Renal cortex interstitium (tissue), 15 donors: Measurements from ENCODE around the gene ETV2. TPM values are rescaled to one million over a fixed set of nuclear protein-coding genes. Genes with fewer than 3 reads are reported as not detected.
"Not testable (repeated sequence)": the region's sequence is repeated elsewhere in the genome, so short reads cannot be mapped to it uniquely, and the experiment has no call there.

Experiments
- DNase-seq, 11 donors: peaks; one replicate each; pipeline ENCODE4 v3.0.0-alpha.2; 2013; ENCODE audit warnings: low read depth in 9 of 11, low spot score in 4 of 11; ENCODE audit errors: extremely low read depth in 1 of 11
- long read RNA-seq, 16 experiments: transcript quantifications; one replicate each; lab custom pipeline, GENCODE V29; 2026
- polyA plus RNA-seq, 3 donors: library from polyadenylated mRNA; unstranded; fragments of 120-200 nt; gene quantifications; one replicate each; pipeline ENCODE4 v1.2.1, GENCODE V29; 2013; ENCODE audit not compliant: insufficient read length in 3 of 3

Gene ETV2, protein sequence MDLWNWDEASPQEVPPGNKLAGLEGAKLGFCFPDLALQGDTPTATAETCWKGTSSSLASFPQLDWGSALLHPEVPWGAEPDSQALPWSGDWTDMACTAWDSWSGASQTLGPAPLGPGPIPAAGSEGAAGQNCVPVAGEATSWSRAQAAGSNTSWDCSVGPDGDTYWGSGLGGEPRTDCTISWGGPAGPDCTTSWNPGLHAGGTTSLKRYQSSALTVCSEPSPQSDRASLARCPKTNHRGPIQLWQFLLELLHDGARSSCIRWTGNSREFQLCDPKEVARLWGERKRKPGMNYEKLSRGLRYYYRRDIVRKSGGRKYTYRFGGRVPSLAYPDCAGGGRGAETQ
- 1 to 10 TPM; 1.6 to 2.6 (median 2.0) TPM for polyA plus RNA-seq
- long read RNA-seq, donor 1, partial matches to known transcripts = 0 of 1 reads
- long read RNA-seq, donor 1, other reads (novel, unspliced or antisense) = 0 of 1 reads
- long read RNA-seq, donor 2, partial matches to known transcripts = 0 of 1 reads
- long read RNA-seq, donor 2, other reads (novel, unspliced or antisense) = 0 of 1 reads
- long read RNA-seq, donor 3, partial matches to known transcripts = 0 of 1 reads
- long read RNA-seq, donor 3, other reads (novel, unspliced or antisense) = 0 of 1 reads
- long read RNA-seq, donor 4, partial matches to known transcripts = 0 of 1 reads
- long read RNA-seq, donor 4, other reads (novel, unspliced or antisense) = 0 of 1 reads
- long read RNA-seq, donor 5, partial matches to known transcripts = 0 of 1 reads
- long read RNA-seq, donor 5, other reads (novel, unspliced or antisense) = 0 of 1 reads
- long read RNA-seq, donor 6, partial matches to known transcripts = 0 of 4 reads
- long read RNA-seq, donor 6, other reads (novel, unspliced or antisense) = 0 of 4 reads
- long read RNA-seq, donor 7, partial matches to known transcripts = 0 of 2 reads
- long read RNA-seq, donor 7, other reads (novel, unspliced or antisense) = 0 of 2 reads
- long read RNA-seq, donor 8, partial matches to known transcripts = 0 of 3 reads
- long read RNA-seq, donor 8, other reads (novel, unspliced or antisense) = 0 of 3 reads
- long read RNA-seq, donor 9 = 0 reads
- long read RNA-seq, donor 10, partial matches to known transcripts = 0 of 3 reads
- long read RNA-seq, donor 10, other reads (novel, unspliced or antisense) = 0 of 3 reads
- long read RNA-seq, donor 11, partial matches to known transcripts = 0 of 1 reads
- long read RNA-seq, donor 11, other reads (novel, unspliced or antisense) = 0 of 1 reads
- long read RNA-seq, donor 12 = 0 reads
- long read RNA-seq, donor 13, partial matches to known transcripts = 5 of 7 reads
- long read RNA-seq, donor 13, other reads (novel, unspliced or antisense) = 0 of 7 reads
- long read RNA-seq, donor 14 = 0 reads
- long read RNA-seq, donor 15 = 0 reads
- long read RNA-seq, donor 16, partial matches to known transcripts = 0 of 4 reads
- long read RNA-seq, donor 16, other reads (novel, unspliced or antisense) = 0 of 4 reads

DNA sequence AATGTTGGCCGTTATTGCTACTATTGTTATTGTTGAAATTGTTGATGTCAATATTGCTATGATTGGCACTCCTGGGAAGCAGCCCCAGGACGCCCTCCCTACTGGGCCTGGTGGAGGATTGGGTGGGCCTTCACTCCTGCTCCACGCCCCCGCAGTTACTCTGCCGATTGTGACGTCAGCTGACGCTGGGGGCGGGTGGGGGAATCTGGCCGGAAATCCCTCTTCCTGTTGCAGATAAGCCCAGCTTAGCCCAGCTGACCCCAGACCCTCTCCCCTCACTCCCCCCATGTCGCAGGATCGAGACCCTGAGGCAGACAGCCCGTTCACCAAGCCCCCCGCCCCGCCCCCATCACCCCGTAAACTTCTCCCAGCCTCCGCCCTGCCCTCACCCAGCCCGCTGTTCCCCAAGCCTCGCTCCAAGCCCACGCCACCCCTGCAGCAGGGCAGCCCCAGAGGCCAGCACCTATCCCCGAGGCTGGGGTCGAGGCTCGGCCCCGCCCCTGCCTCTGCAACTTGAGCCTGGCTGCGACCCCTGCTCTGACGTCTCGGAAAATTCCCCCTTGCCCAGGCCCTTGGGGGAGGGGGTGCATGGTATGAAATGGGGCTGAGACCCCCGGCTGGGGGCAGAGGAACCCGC lies at the start of gene ETV2:
ETV2 (plus strand) TSS at position 231 of the 637 bp plus-strand sequence. CDS start 716 bp downstream, outside the sequence.
- peak in 2 of 11 donors; percentile 18 to 42 for DNase-seq

DNA sequence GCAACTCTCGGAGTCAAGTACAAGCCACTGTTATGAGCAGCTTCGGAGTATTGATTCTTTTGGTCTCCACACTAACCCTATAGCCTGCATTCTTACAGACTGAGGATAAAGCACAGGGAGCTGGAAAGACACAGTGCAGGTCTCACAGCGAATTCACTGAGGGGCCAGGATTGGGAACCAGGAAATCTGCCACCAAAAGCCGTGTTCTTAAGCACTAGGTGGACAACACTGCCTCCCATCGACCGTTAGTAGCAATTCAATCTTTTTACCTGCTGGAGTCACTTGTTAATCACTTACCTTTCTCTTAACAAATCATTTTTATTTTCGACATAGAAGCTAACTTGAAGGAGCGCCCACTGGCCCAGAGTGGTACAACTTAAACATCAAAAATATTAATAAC lies 49.3 kb upstream of the ETV2 start:
- DNase-seq = peak in 8 of 11 donors; percentile 13 to 46 (median 36)

DNA sequence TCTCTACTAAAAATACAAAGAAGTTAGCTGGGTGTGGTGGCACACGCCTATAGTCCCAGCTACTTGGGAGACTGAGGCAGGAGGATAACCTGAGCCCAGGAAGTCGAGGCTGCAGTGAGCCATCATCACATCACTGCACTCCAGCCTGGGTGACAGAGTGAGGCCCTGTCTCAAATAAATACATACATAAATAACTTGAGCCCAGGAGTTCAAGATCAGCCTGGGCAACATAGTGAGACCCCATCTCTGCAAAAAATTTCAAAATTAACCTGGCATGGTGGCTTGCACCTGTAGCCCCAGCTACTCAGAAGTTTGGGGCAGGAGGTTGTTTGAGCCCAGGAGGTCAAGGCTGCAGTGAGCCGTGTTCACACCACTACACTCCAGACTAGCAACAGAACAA lies 46.5 kb upstream of the ETV2 start:
- DNase-seq = not testable (repeated sequence)

DNA sequence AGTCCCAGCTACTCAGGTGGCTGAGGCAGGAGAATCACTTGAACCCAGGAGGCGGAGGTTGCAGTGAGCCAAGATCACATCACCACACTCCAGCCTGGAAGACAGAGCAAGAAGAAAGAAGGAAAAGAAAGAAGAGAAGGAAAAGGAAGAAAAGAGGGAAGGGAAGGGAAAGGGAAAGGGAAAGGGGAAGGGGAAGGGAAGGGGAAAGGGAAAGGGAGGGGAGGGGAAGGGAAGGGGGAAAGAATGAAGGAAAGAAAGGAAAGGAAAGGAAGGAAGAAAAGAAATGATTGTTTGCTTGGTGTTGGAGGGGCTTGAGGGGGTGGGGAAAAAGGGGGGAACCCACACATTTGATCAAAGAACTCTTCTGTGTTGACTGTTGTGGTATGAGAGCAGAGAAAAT lies 45.6 kb upstream of the ETV2 start:
- no peak for DNase-seq

DNA sequence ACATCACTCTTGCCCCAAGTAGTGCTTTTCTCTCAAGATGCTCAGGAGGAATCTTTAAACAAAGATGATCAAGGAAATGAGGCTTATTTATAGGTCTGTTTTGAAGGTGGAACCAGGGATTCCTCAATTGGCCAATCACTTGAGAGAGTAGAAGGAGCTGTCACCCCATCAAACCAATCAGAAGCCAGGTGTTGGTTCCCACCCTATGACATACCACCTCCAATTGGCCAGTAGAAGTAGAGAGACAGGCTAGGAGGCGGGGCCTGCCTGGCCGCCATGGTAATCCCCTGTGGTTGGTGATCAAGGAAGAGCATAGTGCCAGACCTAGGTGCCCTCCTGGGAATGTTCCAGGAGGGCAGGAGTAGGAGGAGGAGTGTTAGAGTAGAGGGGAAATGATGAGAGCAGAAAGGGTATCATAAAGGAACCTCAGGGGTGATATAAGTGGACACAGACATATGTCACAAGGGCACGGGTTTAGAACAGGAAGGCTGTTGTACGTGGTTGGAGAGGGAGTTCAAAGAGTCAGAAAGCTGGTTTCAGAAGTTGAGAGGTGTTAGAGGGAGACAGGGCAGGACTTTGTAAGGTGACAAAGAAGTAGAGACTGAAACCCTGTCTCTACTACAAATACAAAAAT lies 45.1 kb upstream of the ETV2 start:
- DNase-seq = no peak

DNA sequence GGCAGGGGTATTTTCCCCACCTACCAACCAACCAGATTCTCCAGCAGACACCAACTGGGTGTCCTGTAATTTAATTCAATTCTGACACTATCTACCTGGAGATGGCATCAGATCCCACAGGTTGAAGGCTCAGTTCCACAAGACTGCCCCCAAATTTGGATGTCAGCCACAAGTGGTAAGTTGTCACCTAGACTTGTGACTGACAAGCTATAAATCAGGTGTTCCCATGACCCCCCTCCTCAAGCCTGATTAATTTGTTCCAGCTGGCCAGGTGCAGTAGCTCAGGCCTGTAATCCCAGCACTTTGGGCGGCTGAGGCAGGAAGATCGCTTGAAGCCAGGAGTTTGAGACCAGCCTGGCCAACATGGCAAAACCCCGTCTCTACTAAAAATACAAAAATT lies 39.6 kb upstream of the ETV2 start:
- no peak for DNase-seq

DNA sequence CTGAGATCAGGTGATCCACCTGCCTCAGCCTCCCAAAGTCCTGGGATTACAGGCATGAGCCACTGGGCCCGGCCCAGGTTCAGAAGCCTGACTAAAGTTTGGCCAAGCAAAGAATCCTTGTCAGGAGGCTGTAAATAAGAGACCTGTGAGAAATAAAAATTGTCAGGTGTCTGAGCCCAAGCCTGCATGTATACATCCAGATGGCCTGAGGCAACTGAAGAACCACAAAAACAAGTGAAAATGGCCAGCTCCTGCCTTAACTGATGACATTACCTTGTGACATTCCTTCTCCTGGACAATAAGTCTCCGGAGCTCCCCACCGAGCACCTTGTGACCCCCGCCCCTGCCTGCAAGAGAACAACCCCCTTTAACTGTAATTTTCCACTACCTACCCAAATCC lies 37.1 kb upstream of the ETV2 start:
- DNase-seq = not testable (repeated sequence)

DNA sequence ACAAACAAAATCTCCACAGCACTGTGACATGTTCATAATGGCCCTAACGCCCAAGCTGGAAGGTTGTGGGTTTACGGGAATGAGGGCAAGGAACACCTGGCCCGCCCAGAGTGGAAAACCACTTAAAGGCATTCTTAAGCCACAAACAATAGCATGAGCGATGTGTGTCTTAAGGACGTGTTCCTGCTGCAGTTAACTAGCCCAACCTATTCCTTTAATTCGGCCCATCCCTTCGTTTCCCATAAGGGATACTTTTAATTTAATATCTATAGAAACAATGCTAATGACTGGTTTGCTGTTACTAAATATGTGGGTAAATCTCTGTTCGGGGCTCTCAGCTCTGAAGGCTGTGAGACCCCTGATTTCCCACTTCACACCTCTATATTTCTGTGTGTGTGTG lies 34.4 kb upstream of the ETV2 start:
- not testable (repeated sequence) for DNase-seq

DNA sequence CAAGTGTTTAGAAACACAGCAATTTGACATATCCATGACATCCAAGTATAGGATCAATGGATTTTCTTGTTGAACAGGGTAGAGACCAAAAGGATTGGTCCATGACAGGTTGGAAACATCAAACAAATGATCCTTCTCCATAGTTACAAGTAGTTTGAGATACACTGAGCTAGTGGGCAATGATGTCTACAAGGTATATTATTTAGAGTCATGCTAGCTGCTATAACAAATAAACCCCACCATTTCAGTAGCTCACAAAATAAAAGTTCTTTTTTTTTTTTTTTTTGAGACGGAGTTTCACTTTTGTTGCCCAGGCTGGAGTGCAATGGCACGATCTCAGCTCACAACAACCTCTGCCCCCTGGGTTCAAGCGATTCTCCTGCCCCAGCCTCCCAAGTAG lies 33.9 kb upstream of the ETV2 start:
- DNase-seq = no peak

DNA sequence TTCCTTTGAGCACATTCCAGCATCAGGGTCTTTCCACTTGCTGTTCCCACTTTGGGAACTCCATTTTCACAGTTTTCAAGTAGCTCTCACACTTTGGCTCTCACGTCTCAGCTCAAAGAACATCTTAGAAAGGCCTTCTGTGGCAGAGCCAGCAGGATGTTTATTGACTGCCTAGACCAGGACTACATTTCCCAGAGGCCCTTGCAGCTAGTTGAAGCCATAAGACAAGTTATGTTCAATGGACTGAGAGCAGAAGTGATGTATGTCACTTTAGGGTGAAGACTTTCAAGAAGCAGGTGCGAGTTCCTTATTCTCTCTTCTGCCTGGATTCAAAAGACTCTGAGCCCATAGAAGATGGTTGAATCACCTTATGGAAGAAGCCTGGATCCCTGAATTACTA lies 33.3 kb upstream of the ETV2 start:
- no peak for DNase-seq

DNA sequence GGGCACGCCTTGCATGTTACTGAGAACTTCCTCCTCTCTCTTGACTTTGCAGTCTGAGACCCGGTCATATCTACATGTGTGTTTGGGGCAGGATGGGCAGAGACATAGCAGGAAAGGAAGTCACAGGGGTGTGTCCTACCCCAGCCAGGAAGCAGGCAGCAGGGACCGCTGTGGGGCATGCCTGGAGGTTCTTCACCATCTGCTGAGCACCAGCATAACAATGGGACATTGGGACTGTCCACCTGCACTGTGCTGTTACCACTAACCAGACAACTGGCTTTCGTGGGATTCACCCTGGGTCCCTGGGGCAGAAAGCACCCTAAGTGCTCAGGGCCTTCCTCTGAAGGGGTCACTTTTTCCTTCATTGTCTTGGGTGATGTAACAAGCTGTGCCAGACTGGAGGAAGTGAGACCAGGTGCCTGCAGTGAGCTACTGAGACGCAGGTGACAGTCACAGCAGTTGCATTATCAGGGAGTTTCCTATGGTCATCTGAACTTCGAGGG lies 31.6 kb upstream of the ETV2 start:
- DNase-seq = no peak

DNA sequence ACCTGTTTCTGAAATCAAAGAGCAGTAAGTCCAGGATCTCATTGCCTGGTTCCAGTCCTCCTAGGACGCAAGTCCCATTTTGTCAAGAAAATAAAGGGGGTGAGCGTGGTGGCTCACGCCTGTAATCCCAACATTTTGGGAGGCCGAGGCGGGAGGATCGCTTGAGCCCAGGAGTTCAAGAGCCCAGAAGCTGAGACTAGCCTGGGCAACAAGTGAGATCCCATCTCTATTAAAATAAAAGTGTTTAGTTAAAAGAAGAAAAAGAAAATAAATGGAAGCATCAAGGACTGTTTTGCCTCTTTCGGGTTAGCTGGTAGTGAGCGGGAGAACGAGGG lies 29.4 kb upstream of the ETV2 start:
- no peak for DNase-seq

DNA sequence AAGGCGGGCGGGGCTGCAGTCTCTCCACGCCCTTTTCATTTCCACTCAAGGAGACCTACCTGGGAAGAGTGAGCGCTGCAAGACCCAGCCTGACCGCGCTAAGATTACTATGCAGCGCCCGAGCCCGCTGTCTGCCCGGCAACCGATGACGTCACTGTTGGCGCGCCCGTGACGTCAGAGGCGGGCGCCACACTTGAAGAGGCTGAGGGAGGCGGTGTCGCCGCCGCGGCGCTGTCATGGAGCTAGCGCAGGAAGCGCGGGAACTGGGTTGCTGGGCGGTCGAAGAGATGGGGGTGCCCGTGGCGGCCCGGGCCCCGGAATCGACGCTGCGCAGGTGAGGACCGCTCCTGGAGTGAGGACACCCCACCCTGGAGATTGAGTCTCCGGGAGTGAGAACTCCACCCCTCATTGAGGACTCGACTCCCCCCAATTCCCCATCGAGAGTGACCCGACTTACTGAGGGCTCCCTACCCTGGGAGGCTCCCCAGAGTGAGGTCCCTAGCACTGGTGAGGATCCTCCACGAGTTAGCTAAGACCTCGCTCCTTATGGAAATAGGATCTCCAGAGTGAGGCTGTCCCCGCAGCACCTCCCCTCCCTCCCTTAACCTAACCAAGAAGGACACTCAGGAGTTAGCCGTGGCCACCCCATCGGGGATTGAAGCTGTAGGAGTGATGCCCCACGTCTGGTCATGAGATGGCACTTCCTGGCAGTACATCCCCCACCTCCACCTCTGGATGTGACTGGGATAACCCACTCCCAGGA lies 28.8 kb upstream of the ETV2 start, which contains the start of gene HAUS5:
HAUS5 (plus strand) TSS at position 177 of the 763 bp plus-strand sequence; CDS start at position 237, 60 bp downstream.
- DNase-seq = peak; percentile 83 to 95 (median 91)

DNA sequence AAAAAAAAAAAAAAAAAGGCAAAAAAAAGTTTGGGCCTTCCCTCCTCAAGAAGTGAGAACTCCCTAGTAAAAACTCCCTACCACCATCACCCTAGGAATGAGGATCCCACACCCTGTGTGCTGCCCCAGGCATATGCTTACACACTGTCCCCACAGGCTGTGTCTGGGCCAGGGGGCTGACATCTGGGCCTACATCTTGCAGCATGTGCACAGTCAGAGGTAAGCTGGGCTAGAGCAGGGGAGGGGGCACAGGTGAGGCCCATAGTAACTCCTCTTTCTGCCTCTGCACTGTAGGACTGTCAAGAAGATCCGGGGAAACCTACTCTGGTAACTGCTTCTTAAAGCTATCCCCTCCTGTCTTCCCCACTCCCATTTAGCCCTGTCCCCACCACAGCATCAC lies 28.0 kb upstream of the ETV2 start:
- DNase-seq = no peak

DNA sequence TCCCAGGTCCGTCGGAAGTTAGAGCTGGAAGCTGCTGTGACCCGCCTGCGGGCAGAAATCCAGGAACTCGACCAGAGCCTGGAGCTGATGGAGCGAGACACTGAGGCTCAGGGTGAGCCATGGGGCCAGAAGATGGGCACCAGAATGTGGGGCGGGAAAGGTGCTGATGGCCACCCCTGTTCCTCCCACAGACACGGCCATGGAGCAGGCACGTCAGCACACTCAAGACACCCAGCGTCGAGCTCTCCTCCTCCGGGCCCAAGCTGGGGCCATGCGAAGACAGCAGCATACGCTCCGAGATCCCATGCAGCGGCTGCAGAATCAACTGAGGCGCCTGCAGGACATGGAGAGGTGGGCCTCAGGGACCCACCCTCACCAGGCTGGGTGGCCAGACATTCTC lies 26.5 kb upstream of the ETV2 start:
- DNase-seq = no peak

DNA sequence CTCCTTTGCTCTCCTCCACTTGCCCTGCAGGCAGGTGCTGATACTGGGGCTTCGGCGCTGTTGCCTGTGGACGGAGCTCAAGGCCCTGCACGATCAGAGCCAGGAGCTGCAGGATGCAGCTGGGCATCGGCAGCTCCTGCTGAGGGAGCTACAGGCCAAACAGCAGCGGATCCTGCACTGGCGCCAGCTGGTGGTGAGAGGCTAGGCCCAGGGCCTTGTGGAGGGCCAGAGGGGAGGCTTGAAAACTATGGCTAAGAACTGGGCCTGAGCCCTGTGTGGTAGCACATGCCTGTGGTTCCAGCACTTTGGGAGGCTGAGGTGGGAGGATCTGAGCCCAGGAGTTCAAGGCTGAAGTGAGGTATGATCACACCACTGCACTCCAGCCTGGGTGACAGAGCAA lies 22.7 kb upstream of the ETV2 start:
- no peak for DNase-seq

DNA sequence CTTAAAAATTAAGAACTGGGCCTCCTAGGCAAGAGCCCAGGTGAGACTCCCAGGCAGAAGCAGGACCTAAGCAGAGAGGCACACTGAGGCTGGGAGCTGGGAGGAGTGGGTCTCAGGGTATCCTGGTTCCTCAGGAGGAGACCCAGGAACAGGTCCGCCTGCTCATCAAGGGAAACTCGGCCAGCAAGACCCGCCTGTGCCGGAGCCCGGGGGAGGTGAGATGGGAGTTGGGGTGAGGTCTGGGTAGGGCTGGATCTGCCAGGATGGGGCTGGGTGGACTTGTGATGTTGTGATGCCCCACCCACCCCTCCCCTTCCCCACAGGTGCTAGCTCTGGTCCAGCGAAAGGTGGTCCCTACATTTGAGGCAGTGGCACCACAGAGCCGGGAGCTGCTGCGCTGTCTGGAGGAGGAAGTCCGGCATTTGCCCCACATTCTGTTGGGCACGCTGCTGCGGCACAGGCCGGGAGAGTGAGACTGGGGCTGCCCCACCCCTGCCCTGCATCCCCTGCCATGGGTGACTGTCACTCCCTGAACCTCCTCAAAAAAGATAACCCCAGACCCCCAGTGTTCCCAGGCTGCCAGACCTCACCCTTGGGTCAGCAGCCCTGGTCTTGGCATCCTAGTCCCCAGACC lies 22.1 kb upstream of the ETV2 start:
- DNase-seq = no peak
